ENCODE measurements around the gene ACTR8. TPM values are rescaled to one million over a fixed set of nuclear protein-coding genes. Genes with fewer than 3 reads are reported as not detected.

Gene ACTR8, protein sequence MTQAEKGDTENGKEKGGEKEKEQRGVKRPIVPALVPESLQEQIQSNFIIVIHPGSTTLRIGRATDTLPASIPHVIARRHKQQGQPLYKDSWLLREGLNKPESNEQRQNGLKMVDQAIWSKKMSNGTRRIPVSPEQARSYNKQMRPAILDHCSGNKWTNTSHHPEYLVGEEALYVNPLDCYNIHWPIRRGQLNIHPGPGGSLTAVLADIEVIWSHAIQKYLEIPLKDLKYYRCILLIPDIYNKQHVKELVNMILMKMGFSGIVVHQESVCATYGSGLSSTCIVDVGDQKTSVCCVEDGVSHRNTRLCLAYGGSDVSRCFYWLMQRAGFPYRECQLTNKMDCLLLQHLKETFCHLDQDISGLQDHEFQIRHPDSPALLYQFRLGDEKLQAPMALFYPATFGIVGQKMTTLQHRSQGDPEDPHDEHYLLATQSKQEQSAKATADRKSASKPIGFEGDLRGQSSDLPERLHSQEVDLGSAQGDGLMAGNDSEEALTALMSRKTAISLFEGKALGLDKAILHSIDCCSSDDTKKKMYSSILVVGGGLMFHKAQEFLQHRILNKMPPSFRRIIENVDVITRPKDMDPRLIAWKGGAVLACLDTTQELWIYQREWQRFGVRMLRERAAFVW
- total RNA-seq (2014; rRNA removed; shearing (Covaris generic)), result 27.5 and 33.2 TPM in 2 replicates

DNA sequence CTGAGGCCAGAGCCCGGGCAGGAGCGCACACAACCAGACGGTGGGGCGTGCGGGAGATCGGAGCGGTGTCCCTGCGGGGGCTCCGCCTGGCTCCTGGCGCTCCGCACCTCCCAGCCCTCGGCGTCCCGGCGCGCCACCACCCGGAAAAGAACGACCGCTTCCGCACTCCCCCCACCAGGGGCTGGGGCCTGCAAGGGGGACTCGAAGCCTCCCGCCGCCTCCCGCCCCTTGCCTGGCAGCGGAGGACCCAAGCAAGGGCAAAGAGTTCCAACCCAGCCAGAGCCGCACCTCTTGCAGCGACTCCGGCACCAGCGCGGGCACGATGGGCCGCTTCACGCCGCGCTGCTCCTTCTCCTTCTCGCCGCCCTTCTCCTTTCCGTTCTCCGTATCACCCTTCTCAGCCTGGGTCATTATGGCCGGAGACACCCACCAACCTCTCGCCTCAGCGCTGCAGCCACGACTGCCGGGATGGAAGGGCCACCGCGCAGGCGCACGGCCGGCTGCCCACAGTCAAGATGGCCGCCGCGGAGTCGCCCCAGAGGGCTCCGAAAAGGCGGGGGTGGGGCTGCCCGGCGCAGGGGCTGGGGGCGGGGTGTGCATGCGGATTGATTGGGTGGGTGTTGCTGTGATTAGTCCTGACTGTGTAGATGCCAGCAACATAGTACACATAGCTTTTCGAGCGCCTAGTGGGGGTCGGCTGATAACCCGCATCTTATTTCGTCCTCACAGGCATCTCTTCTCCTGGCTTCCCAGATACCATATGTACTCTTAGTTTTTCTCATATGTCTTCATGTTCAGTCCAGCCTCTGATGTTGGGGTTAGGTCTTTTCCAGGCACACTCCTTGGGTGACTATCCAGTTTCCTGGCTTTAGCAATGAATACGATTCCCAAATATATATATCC, at the start of gene ACTR8:
TSS of gene ACTR8 (minus strand) at position 462 of the 903 bp plus-strand sequence. CDS start at position 411, 51 bp downstream.

DNA sequence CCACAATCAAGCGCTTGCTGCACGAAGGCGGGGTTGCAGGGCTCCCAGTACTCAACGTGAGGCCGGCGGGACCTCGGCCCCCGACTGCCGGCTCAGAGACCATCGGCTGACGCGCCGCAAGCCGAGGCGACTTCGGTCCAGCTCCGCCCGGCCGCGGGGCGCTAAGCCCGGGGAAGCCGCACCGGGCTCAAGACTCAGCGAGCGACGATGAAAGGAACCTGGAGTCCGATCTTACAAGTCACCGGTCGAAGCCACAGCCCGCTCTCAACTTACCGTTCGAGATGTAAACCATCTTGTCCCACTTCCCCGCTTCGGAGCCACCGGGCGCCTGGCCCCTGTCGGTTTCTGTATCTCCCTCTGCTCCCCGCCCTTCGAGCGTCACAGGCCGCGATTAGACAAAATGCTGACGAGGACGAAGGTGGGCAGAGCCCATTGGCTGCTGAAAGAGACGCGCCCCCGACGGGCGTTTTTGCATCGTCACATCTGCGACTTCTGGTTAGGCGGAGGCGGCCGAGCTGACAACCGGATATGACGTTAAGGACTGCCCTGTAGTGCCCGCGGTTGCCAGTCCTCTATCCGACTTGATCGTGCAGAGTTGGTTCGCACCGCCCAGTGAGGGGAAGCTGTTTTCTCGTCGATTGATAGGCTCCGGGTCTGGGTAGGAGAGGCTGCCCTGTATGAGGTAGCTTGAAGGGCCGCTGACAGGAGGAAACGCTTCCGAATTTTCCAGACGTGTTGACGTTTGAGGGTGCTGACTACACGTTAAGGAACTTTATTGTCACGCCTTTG, 9.7 kb upstream of the ACTR8 start, which contains the start of gene SELENOK:
TSS of gene SELENOK (minus strand) at position 363 of the 789 bp plus-strand sequence.

DNA sequence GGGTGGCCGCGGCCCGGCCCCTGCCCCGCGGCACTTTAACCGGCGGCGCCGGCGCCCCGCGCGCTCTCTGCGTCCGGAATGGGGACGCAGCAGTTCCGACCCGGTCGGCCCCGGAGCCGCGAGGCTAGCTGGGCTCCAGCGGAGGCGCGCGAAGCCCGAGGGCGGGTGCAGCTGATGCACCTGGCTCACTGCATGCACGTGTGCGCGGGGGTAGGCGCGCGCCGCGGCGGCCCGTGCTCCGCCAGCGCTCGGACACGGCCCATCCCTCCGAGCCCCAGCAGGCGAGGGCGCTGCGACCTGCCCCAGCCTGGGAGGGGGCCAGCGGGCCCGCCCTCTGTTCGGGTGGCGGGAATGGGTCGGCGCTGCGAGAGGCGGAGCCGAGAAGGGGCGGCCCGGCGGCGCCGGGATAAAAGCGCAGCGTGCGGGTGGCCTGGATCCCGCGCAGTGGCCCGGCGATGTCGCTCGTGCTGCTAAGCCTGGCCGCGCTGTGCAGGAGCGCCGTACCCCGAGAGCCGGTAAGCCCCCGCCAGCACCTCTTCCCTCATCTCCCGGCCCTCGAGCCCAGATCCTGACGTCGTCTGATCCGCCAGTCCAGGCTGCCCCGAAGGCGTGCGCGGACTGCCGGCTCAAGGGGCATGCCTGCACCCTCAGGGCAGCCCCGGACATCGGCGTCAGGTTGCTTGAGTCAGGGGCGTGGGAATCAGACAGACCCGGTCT, 35.7 kb downstream of the ACTR8 start, which contains the start of the genes CHDH and IL17RB:
TSS of gene CHDH (minus strand) at position 286 of the 717 bp plus-strand sequence. CDS start 22,411 bp downstream, outside the sequence.
TSS of gene IL17RB (plus strand) at position 435 of the 717 bp plus-strand sequence. CDS start at position 456, 21 bp downstream.

Other genes starting within 250 kb of the ACTR8 start
- gene CHDH, start 35.7 kb downstream of the ACTR8 start, total RNA-seq (2014; rRNA removed; shearing (Covaris generic)), result not detected in 2 replicates
- gene IL17RB, start 35.6 kb downstream of the ACTR8 start, total RNA-seq (2014; rRNA removed; shearing (Covaris generic)), result not detected in 2 replicates
- gene SELENOK, start 9.7 kb upstream of the ACTR8 start, total RNA-seq (2014; rRNA removed; shearing (Covaris generic)), result 57.1 and 59.9 TPM in 2 replicates
- 0.27 and 0.30 TPM in 2 replicates for gene CACNA2D3, start 240.4 kb upstream of the ACTR8 start, total RNA-seq (2014; rRNA removed; shearing (Covaris generic))